Neural progenitor cell (in vitro differentiated cells): ENCODE measurements around the gene PPIP5K1. TPM values are rescaled to one million over a fixed set of nuclear protein-coding genes. Genes with fewer than 3 reads are reported as not detected.

Experiments used
- DNase-seq: peaks from one replicate; pipeline ENCODE4 v3.0.0-alpha.2; 2016; ENCODE audit warnings: low spot score
- H2AFZ ChIP-seq: fragments of 200-600 bp; sonication (generic); replicated peaks from 2 replicates; pipeline ENCODE4 v1.6.1; 2016; ENCODE audit warnings: antibody characterized with exemption
- H3F3A ChIP-seq: fragments of 200-600 bp; sonication (generic); 2 replicates; pipeline ENCODE4 v1.6.1; 2016; ENCODE audit warnings: antibody characterized with exemption, low read depth
- H3K27ac ChIP-seq: fragments of 200-600 bp; sonication (generic); 2 replicates; pipeline ENCODE4 v1.5.1; 2016; ENCODE audit warnings: mild to moderate bottlenecking
- H3K27me3 ChIP-seq: fragments of 200-600 bp; sonication (generic); 2 replicates; pipeline ENCODE4 v1.6.1; 2016; ENCODE audit warnings: mild to moderate bottlenecking, moderate library complexity
- H3K36me3 ChIP-seq: fragments of 200-600 bp; sonication (generic); 2 replicates; pipeline ENCODE4 v1.5.1; 2016
- H3K4me1 ChIP-seq: fragments of 200-600 bp; sonication (generic); 2 replicates; pipeline ENCODE4 v1.6.1; 2016; ENCODE audit warnings: mixed run types
- H3K4me2 ChIP-seq: fragments of 200-600 bp; sonication (generic); 2 replicates; pipeline ENCODE4 v1.6.1; 2016
- H3K4me3 ChIP-seq: fragments of 200-600 bp; sonication (generic); 2 replicates; pipeline ENCODE4 v1.5.1; 2016
- H3K79me2 ChIP-seq: fragments of 200-600 bp; sonication (generic); 2 replicates; pipeline ENCODE4 v1.6.1; 2016; ENCODE audit warnings: low read depth
- H3K9ac ChIP-seq: fragments of 200-600 bp; sonication (generic); 2 replicates; pipeline ENCODE4 v1.6.1; 2016
- H3K9me3 ChIP-seq: fragments of 200-600 bp; sonication (generic); 2 replicates; pipeline ENCODE4 v1.5.1; 2016; ENCODE audit warnings: low read depth
- H4K20me1 ChIP-seq: fragments of 200-600 bp; sonication (generic); 2 replicates; pipeline ENCODE4 v1.6.1; 2016; ENCODE audit warnings: low read depth
- H3K27ac Mint-ChIP-seq: 3 replicates; pipeline ENCODE4 v1.8.0; 2021; ENCODE audit warnings: mixed read lengths
- H3K27me3 Mint-ChIP-seq: 2 replicates; pipeline ENCODE4 v1.8.0; 2022; ENCODE audit warnings: low read depth, mild to moderate bottlenecking, inconsistent platforms, moderate library complexity, mixed read lengths; ENCODE audit not compliant: insufficient read depth
- H3K36me3 Mint-ChIP-seq: 3 replicates; pipeline ENCODE4 v1.8.0; 2021; ENCODE audit warnings: mixed read lengths
- H3K4me1 Mint-ChIP-seq: 3 replicates; pipeline ENCODE4 v1.8.0; 2021; ENCODE audit warnings: mixed read lengths
- H3K4me3 Mint-ChIP-seq: 3 replicates; pipeline ENCODE4 v1.8.0; 2021; ENCODE audit warnings: mild to moderate bottlenecking, moderate library complexity, mixed read lengths
- H3K9me3 Mint-ChIP-seq: 3 replicates; pipeline ENCODE4 v1.8.0; 2020; ENCODE audit warnings: mixed read lengths
- EZH2 ChIP-seq: fragments of 200-600 bp; sonication (generic); IDR thresholded peaks from 2 replicates; pipeline ENCODE4 v1.6.1; 2017; ENCODE audit warnings: antibody characterized with exemption, mild to moderate bottlenecking, moderate library complexity
- EZH2phosphoT487 ChIP-seq: fragments of 200-600 bp; sonication (generic); IDR thresholded peaks from 2 replicates; pipeline ENCODE4 v1.6.1; 2017; ENCODE audit warnings: antibody characterized with exemption
- total RNA-seq: library from RNA; depleted of rRNA; stranded (reverse); fragments of >200 nt; gene quantifications from 2 replicates; pipeline ENCODE4 v1.2.3, GENCODE V29; 2015; ENCODE audit warnings: low replicate concordance
- TF ChIP-seq, protein P1 (sequence below): fragments of 200-600 bp; sonication (generic); IDR thresholded peaks from 2 replicates; pipeline ENCODE4 v1.5.1; 2017; ENCODE audit warnings: antibody characterized with exemption, mild to moderate bottlenecking

The PPIP5K1 gene
- total RNA-seq, 1 donor from 2014 or later, result 17.0 TPM

DNA sequence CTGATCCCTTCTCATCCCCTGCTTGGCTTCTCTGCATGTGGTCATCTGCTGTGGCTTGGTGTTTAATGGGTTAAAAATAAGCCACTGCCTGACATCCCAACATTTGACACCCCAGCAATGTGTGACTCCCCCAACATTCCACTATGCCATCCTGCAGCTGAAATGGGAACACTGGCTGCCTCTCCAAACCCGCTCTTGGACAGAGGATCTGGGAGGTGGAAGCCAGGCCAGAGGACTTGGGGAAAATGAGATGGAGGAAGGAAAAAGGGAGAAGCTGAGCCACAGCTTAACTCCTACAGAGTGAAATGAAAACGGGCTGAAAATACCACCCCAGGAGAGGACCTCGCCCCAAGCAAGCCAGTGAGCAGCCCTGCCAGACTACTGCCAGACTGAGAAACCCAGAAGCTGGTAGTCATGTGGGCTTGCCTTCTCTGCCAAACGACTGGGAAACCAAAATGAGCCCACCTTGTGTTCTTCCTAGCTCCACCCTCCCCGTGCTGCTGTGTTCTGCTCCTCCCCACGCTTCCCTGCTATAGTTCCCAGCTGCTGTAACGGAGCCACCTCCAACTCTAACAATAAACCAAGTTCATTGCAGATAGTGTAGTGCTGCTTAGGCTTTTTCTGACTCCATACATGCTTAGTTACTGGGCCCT is 58.9 kb downstream of the PPIP5K1 start:
- no peaks in the 10 kb centered on the region for H3K36me3 ChIP-seq
- Mint-ChIP-seq H3K4me3 (peak overlapping the region; percentile 43), H3K27ac (peak overlapping the region; percentile 58), H3K27me3 (peaks cover 5% of the 10 kb centered on the region), H3K9me3 (no peaks in the 10 kb centered on the region), H3K4me1 (peaks cover 17% of the 10 kb centered on the region), H3K36me3 (peaks cover 12% of the 10 kb centered on the region)
- peaks cover 19% of the 10 kb centered on the region for H3F3A ChIP-seq
- no peaks in the 10 kb centered on the region for H3K9me3 ChIP-seq
- no peak for DNase-seq
- H3K9ac ChIP-seq, result no peak overlapping the region
- no peaks in the 10 kb centered on the region for H3K79me2 ChIP-seq
- peak overlapping the region; percentile 52 for H3K4me2 ChIP-seq
- no peaks in the 10 kb centered on the region for H4K20me1 ChIP-seq
- no peak overlapping the region for H3K27ac ChIP-seq
- H3K27me3 ChIP-seq, result no peaks in the 10 kb centered on the region
- peak overlapping the region; percentile 3 for H2AFZ ChIP-seq
- H3K4me3 ChIP-seq, result no peak overlapping the region
- TF ChIP-seq EZH2phosphoT487 (no peak), EZH2 (no peak)
- TF ChIP-seq, protein P1, sequence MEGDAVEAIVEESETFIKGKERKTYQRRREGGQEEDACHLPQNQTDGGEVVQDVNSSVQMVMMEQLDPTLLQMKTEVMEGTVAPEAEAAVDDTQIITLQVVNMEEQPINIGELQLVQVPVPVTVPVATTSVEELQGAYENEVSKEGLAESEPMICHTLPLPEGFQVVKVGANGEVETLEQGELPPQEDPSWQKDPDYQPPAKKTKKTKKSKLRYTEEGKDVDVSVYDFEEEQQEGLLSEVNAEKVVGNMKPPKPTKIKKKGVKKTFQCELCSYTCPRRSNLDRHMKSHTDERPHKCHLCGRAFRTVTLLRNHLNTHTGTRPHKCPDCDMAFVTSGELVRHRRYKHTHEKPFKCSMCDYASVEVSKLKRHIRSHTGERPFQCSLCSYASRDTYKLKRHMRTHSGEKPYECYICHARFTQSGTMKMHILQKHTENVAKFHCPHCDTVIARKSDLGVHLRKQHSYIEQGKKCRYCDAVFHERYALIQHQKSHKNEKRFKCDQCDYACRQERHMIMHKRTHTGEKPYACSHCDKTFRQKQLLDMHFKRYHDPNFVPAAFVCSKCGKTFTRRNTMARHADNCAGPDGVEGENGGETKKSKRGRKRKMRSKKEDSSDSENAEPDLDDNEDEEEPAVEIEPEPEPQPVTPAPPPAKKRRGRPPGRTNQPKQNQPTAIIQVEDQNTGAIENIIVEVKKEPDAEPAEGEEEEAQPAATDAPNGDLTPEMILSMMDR, result no peak
- H3K4me1 ChIP-seq, result peaks cover 20% of the 10 kb centered on the region

DNA sequence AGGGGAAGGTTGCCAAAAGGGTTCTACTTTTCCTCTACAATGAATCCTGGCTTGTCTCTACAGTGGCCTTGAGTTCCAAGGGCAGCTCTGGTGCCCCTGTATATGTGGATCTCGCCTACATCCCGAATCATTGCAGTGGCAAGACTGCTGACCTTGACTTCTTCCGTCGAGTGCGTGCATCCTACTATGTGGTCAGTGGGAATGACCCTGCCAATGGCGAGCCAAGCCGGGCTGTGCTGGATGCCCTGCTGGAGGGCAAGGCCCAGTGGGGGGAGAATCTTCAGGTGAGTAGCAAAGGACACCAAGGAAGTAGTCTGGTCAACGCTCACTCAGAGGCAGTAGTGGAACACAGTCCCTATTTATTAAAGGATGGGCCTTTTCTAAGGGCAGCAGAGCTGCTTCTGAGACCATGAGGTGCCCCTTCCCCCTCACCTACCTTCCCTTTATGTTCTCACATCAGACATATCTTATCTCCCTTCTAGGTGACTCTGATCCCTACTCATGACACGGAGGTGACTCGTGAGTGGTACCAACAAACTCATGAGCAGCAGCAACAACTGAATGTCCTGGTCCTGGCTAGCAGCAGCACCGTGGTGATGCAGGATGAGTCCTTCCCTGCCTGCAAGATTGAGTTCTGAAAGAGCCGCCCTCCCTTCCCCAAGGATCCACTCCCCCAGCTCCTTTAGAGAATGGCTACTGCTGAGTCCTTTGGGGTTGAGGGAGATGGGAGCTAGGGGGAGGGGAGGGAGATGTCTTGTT is 60.2 kb downstream of the PPIP5K1 start:
- Mint-ChIP-seq H3K4me3 (no peak overlapping the region), H3K36me3 (peaks cover 22% of the 10 kb centered on the region), H3K4me1 (peaks cover 17% of the 10 kb centered on the region), H3K9me3 (peaks cover 3% of the 10 kb centered on the region), H3K27me3 (peaks cover 11% of the 10 kb centered on the region), H3K27ac (peak overlapping the region; percentile 66)
- DNase-seq, result no peak
- Histone ChIP-seq H3K27me3 (no peaks in the 10 kb centered on the region), H3K36me3 (no peaks in the 10 kb centered on the region), H3K9ac (no peak overlapping the region), H2AFZ (no peak overlapping the region), H3K27ac (no peak overlapping the region), H3K79me2 (no peaks in the 10 kb centered on the region), H4K20me1 (no peaks in the 10 kb centered on the region), H3K4me3 (no peak overlapping the region), H3F3A (peaks cover 19% of the 10 kb centered on the region), H3K4me1 (peaks cover 20% of the 10 kb centered on the region), H3K9me3 (no peaks in the 10 kb centered on the region), H3K4me2 (peak overlapping the region; percentile 52)
- TF ChIP-seq, protein P1, result no peak
- TF ChIP-seq EZH2phosphoT487 (no peak), EZH2 (no peak)

DNA sequence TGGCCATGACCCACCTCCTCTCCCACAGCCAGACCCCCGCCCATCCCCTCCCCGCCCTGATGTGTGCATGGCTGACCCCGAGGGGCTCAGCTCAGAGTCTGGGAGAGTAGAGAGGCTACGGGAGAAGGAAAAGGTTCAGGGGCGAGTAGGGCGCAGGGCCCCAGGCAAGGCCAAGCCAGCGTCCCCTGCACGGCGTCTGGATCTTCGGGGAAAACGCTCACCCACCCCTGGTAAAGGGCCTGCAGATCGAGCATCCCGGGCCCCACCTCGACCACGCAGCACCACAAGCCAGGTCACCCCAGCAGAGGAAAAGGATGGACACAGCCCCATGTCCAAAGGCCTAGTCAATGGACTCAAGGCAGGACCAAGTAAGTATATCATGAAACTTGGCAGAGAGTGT is 60.9 kb downstream of the PPIP5K1 start:
- Histone ChIP-seq H2AFZ (no peak overlapping the region), H3K4me1 (peaks cover 20% of the 10 kb centered on the region), H3K9ac (no peak overlapping the region), H3K79me2 (no peaks in the 10 kb centered on the region), H3K9me3 (no peaks in the 10 kb centered on the region), H4K20me1 (no peaks in the 10 kb centered on the region), H3K4me2 (no peak overlapping the region), H3F3A (peaks cover 19% of the 10 kb centered on the region), H3K27me3 (no peaks in the 10 kb centered on the region), H3K27ac (no peak overlapping the region), H3K36me3 (no peaks in the 10 kb centered on the region), H3K4me3 (no peak overlapping the region)
- Mint-ChIP-seq H3K27ac (peak overlapping the region; percentile 69), H3K27me3 (peaks cover 11% of the 10 kb centered on the region), H3K36me3 (peaks cover 27% of the 10 kb centered on the region), H3K4me1 (peaks cover 17% of the 10 kb centered on the region), H3K4me3 (no peak overlapping the region), H3K9me3 (peaks cover 4% of the 10 kb centered on the region)
- no peak for DNase-seq
- TF ChIP-seq, protein P1, result no peak
- no peak for TF ChIP-seq EZH2phosphoT487
- no peak for TF ChIP-seq EZH2
